ENCODE results near the gene MCL1.

DNA sequence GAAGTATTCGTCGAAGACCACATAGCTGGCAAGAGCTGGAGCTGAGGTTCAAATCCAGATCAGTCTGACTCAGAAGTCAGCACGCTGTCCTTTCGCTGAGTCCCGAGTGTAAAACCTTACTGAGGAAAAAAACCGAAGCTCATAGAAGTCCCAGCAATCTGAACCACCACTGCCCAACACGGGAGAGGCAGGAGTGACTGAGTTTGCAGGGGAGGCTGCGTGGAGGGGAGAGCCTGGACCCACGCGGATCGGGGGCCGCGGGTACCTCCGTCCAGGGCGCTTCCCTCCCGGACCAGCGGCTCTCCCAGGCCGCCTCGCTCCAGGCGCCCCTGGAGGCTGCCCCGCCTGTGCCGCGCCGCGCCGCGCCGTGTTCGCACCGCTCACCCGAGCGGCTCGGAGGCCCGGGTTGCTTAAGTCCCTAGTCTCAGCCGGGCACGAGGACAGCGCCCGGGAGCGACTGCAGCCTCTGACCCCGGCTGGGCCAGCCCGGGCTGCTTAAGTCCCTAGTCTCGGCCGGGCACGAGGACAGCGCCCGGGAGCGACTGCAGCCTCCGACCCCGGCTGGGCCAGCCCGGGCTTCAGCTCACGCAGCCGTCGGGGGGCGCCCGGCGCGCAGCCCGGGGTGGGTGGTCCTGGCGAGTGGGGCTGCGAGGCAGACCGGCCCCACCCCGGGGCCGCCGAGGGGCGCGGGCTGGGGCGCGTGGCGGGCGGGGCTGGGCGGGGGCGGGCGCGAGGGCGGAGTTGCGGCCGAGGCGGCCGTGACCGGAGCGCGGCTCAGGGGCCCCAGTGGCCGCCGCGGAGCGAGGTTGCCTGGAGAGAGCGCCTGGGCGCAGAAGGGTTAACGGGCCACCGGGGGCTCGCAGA is 30.5 kb downstream of the MCL1 start, which contains the start of gene ADAMTSL4:
- TF ChIP-seq, protein P1, sequence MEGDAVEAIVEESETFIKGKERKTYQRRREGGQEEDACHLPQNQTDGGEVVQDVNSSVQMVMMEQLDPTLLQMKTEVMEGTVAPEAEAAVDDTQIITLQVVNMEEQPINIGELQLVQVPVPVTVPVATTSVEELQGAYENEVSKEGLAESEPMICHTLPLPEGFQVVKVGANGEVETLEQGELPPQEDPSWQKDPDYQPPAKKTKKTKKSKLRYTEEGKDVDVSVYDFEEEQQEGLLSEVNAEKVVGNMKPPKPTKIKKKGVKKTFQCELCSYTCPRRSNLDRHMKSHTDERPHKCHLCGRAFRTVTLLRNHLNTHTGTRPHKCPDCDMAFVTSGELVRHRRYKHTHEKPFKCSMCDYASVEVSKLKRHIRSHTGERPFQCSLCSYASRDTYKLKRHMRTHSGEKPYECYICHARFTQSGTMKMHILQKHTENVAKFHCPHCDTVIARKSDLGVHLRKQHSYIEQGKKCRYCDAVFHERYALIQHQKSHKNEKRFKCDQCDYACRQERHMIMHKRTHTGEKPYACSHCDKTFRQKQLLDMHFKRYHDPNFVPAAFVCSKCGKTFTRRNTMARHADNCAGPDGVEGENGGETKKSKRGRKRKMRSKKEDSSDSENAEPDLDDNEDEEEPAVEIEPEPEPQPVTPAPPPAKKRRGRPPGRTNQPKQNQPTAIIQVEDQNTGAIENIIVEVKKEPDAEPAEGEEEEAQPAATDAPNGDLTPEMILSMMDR (IDR thresholded peaks at IDR 0.05) = peak; percentile 48
- TF ChIP-seq ZFX (IDR thresholded peaks at IDR 0.05; ENCODE audit: borderline replicate concordance) = no peak

Data from 22Rv1 (cell line).